Activated CD4-positive, alpha-beta memory T cell treated with anti-CD3 and anti-CD28 coated beads for 36 hours (primary cell): ENCODE data around the gene SNRPD3. TPM values are rescaled to one million over a fixed set of nuclear protein-coding genes. Genes with fewer than 3 reads are reported as not detected.
A peak's percentile ranks its signal among the peaks of the same experiment; 100 is the strongest.

ENCODE experiments used
- CTCF ChIA-PET: fragments of 350-600 bp; sonication (Branson Sonifier 250); formaldehyde crosslinking; loops from one replicate; lab custom pipeline; 2021; ENCODE audit warnings: antibody characterized with exemption, inconsistent platforms; lab: Charles Lee
- POLR2A ChIA-PET: fragments of 350-600 bp; sonication (Branson Sonifier 250); formaldehyde crosslinking; loops from one replicate; lab custom pipeline; 2021; ENCODE audit warnings: antibody characterized with exemption; lab: Charles Lee
- DNase-seq: peaks from one replicate; pipeline ENCODE4 v3.0.0-alpha.2; 2020
- H3K27ac Mint-ChIP-seq: one replicate; pipeline ENCODE4 v1.8.0; 2021; ENCODE audit warnings: mixed read lengths
- H3K27me3 Mint-ChIP-seq: one replicate; pipeline ENCODE4 v1.8.0; 2021; ENCODE audit warnings: mixed read lengths
- H3K36me3 Mint-ChIP-seq: one replicate; pipeline ENCODE4 v1.8.0; 2021; ENCODE audit warnings: mixed read lengths
- H3K4me1 Mint-ChIP-seq: one replicate; pipeline ENCODE4 v1.8.0; 2021; ENCODE audit warnings: low read depth, mixed read lengths
- H3K4me3 Mint-ChIP-seq: one replicate; pipeline ENCODE4 v1.8.0; 2021; ENCODE audit warnings: mild to moderate bottlenecking, mixed read lengths
- H3K9me3 Mint-ChIP-seq: one replicate; pipeline ENCODE4 v1.8.0; 2021; ENCODE audit warnings: mixed read lengths
- intact Hi-C: fragments of 100-400 bp; cut with micrococcal nuclease; formaldehyde crosslinking; loops from one replicate; pipeline ENCODE4 v1.15.1; 2023
- total RNA-seq, 2 experiments: library from RNA; stranded (reverse); gene quantifications; one replicate each; pipeline ENCODE4 v1.2.3, GENCODE V29; 2021

Gene SNRPD3
- total RNA-seq, 2 experiments from 2014 or later, result 131 TPM

DNA sequence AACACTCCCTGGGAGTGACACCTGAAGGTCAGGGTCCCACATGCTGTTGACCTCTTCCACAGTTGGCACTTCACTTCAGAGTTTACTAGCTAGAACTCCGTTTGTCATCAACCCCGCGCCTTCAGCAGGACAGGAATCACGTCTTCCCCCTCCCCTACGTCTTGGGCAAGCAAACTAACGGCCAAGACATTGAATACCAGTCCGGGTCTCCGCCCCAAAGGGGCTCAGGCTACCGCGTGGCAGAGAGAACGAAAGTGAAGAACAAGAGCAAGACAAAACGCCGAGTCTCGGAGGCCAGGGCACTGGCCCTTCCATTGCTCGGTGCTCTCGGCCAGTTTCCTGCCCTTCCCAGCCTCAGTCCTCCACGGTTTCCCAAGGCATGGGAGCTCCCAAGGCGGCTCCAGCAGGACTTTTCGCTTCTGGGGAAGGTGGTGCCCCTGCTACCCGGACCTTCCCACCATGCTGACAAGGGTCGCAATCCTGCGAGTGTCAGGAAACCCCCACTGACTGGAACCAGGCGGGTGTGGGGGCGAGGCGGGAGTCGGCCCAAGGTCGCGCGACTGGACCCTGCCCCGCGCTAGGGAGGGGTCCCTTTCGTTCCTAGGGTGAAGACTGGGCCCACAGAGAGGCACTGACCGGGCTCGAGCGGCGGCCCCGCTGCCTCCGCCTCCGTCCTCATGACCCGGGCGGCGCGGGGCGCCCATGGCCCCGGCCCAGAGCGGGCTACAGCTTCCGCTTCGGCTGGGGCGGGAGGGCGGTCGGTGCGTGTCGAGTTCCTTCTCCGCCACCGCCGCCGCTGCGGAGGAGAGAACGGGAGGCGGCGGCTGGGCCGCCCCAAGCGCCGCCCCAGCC, 1.3 kb upstream of the SNRPD3 start, which contains the start of gene GUCD1:
Gene GUCD1 (minus strand): TSS at position 826 of the 852 bp plus-strand sequence. CDS start 147 bp downstream, at position 679.
- H3K4me1 Mint-ChIP-seq, result peaks cover 49% of the 10 kb centered on the region
- intact Hi-C loops, result loop anchor here (5.0 to 10.0 kb wide), 4 partner anchors 43 to 640 kb away; partner anchors contain the start of gene SGSM1
- H3K4me3 Mint-ChIP-seq, result peak within 1 kb of the TSS; percentile 97
- H3K27me3 Mint-ChIP-seq, result no peaks in the 10 kb centered on the region
- H3K27ac Mint-ChIP-seq, result peak within 1 kb of the TSS; percentile 98
- peaks cover 31% of the 10 kb centered on the region for H3K36me3 Mint-ChIP-seq
- peak; percentile 43 for DNase-seq
- POLR2A ChIA-PET, result interaction anchor here (1.0 to 1.9 kb wide), 9 partner anchors 9 to 660 kb away, joined by 3 to 9 read pairs (median 4); partner anchors contain the start of genes ADORA2A and MIF
- CTCF ChIA-PET, result interaction anchor here (0.6 to 1.5 kb wide), 3 partner anchors 9 to 398 kb away, joined by 4 to 7 read pairs (median 4); no protein-coding TSS in a partner anchor
- H3K9me3 Mint-ChIP-seq, result no peaks in the 10 kb centered on the region

DNA sequence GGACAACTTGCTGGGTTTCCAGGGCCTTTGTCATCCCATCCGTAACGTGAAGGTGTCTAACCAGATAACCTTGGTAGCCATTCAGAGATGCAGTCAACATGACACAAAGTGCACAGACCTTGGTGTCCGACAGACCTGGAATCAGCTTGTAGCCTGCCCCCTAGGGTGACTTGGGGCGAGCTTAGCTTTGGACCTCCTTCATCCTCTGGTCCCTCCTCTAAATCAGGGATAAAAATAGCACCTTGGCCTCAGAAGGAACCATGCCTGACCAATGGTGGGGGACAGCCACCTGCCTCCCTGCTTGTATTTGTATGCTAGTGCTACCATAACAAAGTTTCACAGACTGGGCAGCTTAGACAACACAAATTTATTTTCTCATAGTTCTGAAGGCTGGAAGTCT, 3.7 kb downstream of the SNRPD3 start:
- CTCF ChIA-PET, result interaction anchor here (0.9 kb wide), 1 partner anchor 9 kb away, joined by 3 read pairs; no protein-coding TSS in a partner anchor
- H3K36me3 Mint-ChIP-seq, result peaks cover 42% of the 10 kb centered on the region
- no peak for DNase-seq
- POLR2A ChIA-PET, result no interaction called here
- H3K9me3 Mint-ChIP-seq, result no peaks in the 10 kb centered on the region
- intact Hi-C loops, result loop anchor here (5.0 to 10.0 kb wide), 4 partner anchors 38 to 645 kb away; partner anchors contain the start of gene SGSM1
- H3K27me3 Mint-ChIP-seq, result no peaks in the 10 kb centered on the region
- H3K27ac Mint-ChIP-seq, result no peak overlapping the region
- H3K4me1 Mint-ChIP-seq, result peaks cover 57% of the 10 kb centered on the region
- no peak overlapping the region for H3K4me3 Mint-ChIP-seq

DNA sequence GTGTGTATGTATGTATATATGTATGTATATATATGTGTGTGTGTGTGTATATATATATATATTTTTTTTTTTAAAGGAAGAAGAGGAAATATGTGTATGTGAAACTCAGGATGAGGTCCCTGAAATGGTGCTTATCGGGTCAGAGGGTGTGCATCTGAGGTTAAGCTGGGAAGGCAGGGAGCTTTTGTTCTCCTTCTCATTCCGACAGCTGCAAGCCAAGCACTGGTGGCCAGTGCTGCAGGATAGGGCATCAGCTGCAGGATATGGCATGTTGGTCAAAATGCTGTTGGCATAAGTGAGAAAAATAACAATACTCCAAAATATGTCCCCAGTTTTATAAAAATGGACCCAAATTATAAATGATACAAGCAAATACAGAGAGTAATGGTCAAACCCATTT, 7.4 kb downstream of the SNRPD3 start:
- Mint-ChIP-seq H3K36me3 (peaks cover 32% of the 10 kb centered on the region), H3K27me3 (no peaks in the 10 kb centered on the region), H3K9me3 (no peaks in the 10 kb centered on the region), H3K4me3 (no peak overlapping the region), H3K27ac (no peak overlapping the region), H3K4me1 (peaks cover 58% of the 10 kb centered on the region)
- CTCF ChIA-PET, result interaction anchor here (0.9 kb wide), 1 partner anchor 8 kb away, joined by 4 read pairs; the partner anchor contains the start of gene GUCD1
- POLR2A ChIA-PET, result no interaction called here
- no peak for DNase-seq
- intact Hi-C loops, result no loop called here

DNA sequence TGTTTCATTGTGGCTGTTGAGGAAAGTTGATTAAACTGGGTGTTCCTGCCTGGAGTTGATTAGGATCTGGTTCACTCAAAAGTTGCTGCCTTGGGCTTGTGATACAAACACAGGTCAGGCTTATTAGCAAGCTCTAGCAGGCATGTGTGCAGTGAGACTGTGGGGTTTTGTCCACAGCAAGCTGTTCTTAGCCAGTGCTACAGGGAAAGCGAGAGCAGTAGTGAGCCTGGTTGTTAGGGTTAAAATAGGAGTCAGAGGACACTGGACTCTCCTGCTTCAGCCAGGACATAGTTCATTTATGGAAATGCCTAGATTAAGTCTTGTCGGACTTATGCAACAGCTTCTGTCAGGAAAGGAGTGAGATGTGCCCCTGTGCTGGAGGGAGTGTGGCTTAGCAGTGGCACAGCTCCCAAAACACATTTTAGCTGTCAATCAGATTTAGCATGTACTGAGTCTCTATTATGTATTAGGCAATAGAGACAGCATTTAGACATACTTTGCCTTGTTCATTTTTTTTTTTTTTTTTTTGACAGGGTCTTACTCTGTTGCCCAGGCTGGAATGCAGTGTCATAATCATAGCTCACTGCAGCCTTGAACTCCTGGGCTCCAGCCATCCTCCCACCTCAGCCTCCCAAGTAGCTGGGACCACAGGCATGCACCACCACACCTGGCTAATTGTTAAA, 8.7 kb downstream of the SNRPD3 start:
- no peaks in the 10 kb centered on the region for H3K27me3 Mint-ChIP-seq
- H3K4me1 Mint-ChIP-seq, result peaks cover 45% of the 10 kb centered on the region
- H3K27ac Mint-ChIP-seq, result peak overlapping the region; percentile 43
- H3K9me3 Mint-ChIP-seq, result no peaks in the 10 kb centered on the region
- intact Hi-C loops, result no loop called here
- H3K36me3 Mint-ChIP-seq, result peaks cover 27% of the 10 kb centered on the region
- POLR2A ChIA-PET, result interaction anchor here (0.9 to 1.1 kb wide), 2 partner anchors 12 to 13 kb away, joined by 3 to 4 read pairs; no protein-coding TSS in a partner anchor
- no peak for DNase-seq
- CTCF ChIA-PET, result interaction anchor here (0.9 kb wide), 1 partner anchor 10 kb away, joined by 4 read pairs; the partner anchor contains the start of gene GUCD1
- no peak overlapping the region for H3K4me3 Mint-ChIP-seq

DNA sequence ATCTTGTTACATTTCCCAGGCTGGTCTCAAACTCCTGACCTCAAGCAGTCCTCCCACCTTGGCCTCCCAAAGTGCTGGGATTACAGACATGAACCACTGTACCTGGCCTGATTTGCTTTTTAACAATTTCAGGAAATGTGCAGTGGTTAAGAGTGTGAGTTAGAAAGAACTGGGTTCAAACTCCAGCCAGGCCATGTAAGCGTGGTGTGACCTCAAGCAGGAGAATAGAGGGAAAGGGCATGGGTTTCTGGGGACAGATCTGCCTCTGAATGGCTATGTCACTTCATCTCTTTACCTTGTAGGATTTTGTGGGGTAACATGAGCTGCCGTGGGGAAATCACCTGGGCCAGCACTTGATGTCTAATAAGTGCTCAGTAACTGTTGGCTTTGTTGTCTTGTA, 9.3 kb downstream of the SNRPD3 start:
- no peak for DNase-seq
- ChIA-PET CTCF (no interaction called here), POLR2A (interaction anchor here (0.9 kb wide), 1 partner anchor 12 kb away, joined by 3 read pairs; no protein-coding TSS in a partner anchor)
- no peaks in the 10 kb centered on the region for H3K9me3 Mint-ChIP-seq
- H3K27ac Mint-ChIP-seq, result peak overlapping the region; percentile 43
- H3K4me3 Mint-ChIP-seq, result no peak overlapping the region
- H3K36me3 Mint-ChIP-seq, result peaks cover 28% of the 10 kb centered on the region
- intact Hi-C loops, result no loop called here
- H3K4me1 Mint-ChIP-seq, result peaks cover 42% of the 10 kb centered on the region
- no peaks in the 10 kb centered on the region for H3K27me3 Mint-ChIP-seq

DNA sequence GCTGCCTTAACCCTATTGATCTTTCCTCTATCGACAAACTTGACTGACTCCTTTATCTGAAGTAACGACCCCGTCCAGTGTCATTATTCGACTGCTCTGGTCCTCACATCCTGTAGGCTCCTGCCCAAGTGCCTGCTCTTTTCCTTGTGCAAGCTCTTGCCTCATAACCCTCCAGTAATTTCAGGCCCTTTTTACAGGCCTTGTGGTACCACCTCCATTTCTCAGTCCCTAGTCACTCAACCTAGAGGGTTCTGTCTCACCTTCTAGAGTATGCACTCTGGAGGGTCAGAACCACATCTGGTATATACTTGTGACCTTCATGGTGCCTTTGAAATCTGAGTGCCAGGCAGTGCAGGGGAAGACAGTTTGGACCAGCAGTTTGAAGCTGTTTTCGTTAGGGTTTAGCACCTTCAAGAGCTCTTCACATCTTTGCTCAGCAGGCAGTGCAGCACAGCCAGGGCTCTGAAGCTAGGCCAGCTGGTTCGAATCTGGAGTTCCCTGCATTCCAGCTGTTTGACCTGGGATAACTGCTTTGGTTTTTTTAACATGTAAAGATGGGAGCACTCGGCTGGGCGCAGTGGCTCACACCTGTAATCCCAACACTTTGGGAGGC, 11.2 kb downstream of the SNRPD3 start:
- Mint-ChIP-seq H3K27me3 (no peaks in the 10 kb centered on the region), H3K36me3 (peaks cover 25% of the 10 kb centered on the region), H3K27ac (no peak overlapping the region), H3K9me3 (no peaks in the 10 kb centered on the region), H3K4me1 (peaks cover 34% of the 10 kb centered on the region), H3K4me3 (no peak overlapping the region)
- intact Hi-C loops, result no loop called here
- ChIA-PET CTCF (no interaction called here), POLR2A (no interaction called here)
- DNase-seq, result no peak

DNA sequence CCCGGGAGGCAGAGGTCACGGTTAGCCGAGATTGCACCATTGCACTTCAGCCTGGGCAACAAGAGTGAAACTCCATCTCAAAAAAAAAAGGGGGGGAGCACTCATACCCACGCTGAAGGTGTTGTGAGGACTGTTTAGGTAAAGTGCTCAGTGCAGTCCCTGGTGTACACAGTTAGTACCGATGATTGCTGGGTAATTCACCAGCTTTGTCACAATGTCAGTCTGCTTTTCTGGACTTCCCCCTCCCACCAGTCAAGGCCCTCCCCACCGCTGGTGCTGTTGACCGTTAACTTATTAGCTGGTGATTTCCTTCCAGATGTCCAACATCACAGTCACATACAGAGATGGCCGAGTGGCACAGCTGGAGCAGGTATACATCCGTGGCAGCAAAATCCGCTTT, 11.9 kb downstream of the SNRPD3 start:
- no peak overlapping the region for H3K4me3 Mint-ChIP-seq
- H3K9me3 Mint-ChIP-seq, result no peaks in the 10 kb centered on the region
- ChIA-PET CTCF (no interaction called here), POLR2A (no interaction called here)
- intact Hi-C loops, result no loop called here
- H3K4me1 Mint-ChIP-seq, result peaks cover 30% of the 10 kb centered on the region
- H3K27ac Mint-ChIP-seq, result no peak overlapping the region
- H3K27me3 Mint-ChIP-seq, result no peaks in the 10 kb centered on the region
- DNase-seq, result no peak
- peaks cover 27% of the 10 kb centered on the region for H3K36me3 Mint-ChIP-seq

DNA sequence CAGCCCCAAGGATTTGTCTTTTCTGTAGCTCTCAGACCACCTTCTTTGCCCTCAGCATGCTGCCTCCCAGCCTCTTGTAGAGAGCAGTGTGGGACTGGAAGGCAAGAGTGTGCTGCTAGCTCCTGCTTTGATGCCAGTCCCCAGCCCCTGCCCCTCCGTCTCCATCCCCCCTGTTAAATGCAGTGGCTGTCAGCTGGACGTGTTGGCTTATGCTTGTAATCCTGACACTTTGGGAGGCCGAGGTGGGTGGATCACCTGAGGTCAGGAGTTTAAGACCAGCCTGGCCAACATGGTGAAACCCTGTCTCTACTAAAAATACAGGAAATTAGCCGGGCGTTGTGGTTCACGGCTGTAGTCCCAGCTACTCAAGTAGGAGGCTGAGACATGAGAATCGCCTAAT, 15.5 kb downstream of the SNRPD3 start:
- H3K36me3 Mint-ChIP-seq, result peaks cover 38% of the 10 kb centered on the region
- POLR2A ChIA-PET, result no interaction called here
- CTCF ChIA-PET, result no interaction called here
- no peak overlapping the region for H3K27ac Mint-ChIP-seq
- no peaks in the 10 kb centered on the region for H3K9me3 Mint-ChIP-seq
- H3K4me3 Mint-ChIP-seq, result no peak overlapping the region
- H3K4me1 Mint-ChIP-seq, result peaks cover 6% of the 10 kb centered on the region
- no peak for DNase-seq
- intact Hi-C loops, result no loop called here
- no peaks in the 10 kb centered on the region for H3K27me3 Mint-ChIP-seq

DNA sequence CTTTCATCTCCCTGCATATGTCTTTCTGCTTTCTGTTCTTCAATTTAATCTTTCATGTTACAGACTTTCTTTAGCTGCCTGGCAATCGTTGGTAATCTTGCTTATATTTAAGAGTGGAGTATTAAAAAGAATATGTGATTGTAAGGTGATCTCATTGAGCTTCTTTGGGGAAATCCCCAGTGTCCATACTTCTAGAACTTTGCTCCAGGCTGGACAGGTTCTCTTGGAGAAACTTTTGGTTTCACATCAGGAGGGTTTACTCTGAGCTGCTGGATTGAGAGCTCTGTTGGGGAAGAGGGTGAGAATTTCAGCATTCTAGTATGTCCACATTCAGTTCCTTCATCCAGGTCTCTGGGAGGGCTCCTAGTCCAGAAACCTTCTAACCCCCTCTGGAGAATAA, 21.0 kb downstream of the SNRPD3 start:
- Mint-ChIP-seq H3K4me1 (no peaks in the 10 kb centered on the region), H3K27me3 (no peaks in the 10 kb centered on the region), H3K36me3 (peaks cover 29% of the 10 kb centered on the region), H3K27ac (no peak overlapping the region), H3K4me3 (no peak overlapping the region), H3K9me3 (no peaks in the 10 kb centered on the region)
- intact Hi-C loops, result no loop called here
- DNase-seq, result no peak
- ChIA-PET CTCF (no interaction called here), POLR2A (interaction anchor here (0.8 kb wide), 1 partner anchor 12 kb away, joined by 3 read pairs; no protein-coding TSS in a partner anchor)

DNA sequence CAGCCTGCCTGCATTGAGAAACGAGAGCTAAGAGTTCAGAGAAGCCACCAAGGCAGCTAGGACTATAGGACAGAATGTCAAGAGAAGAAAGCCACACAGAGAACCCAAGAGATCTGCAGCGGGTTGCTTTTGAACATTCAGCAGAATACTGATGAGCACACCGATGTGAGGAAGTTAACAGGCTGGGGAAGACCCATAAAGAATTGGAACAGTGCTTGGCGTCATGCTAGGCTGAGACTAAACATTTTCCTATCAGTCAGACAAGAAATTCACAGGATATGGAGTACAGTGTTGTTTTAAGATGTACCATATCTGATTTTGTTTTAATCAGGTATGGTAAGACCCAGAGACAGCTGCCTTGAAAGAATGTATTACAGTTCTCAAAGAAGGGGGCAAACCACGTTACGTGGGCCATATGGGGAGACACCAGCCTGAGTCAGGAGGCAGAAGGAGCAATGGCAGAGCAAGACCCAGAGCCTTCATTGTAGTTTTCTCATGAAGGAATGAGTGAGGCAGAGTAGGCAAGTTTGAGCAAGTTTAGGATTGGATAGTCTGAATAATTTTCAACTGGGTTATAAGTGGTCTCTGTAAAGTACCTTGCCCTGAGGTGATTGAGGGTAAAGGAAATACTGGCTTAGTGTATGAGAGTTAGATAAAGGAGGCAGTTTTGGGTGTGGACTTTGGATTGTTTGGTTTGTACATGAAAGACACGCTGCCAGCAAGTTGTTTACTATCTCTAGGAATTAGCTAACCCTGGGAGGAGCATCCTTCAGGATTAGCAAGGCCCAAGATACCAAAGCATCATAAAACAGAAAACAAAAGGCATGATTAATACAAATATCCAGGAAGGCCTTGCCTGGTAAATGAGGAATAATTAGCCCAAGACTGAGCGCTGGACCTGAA, 22.8 kb downstream of the SNRPD3 start:
- peaks cover 16% of the 10 kb centered on the region for H3K36me3 Mint-ChIP-seq
- H3K4me1 Mint-ChIP-seq, result no peaks in the 10 kb centered on the region
- no peak overlapping the region for H3K27ac Mint-ChIP-seq
- DNase-seq, result no peak
- ChIA-PET POLR2A (interaction anchor here (1.4 kb wide), 1 partner anchor 15 kb away, joined by 4 read pairs; no protein-coding TSS in a partner anchor), CTCF (no interaction called here)
- intact Hi-C loops, result no loop called here
- H3K27me3 Mint-ChIP-seq, result no peaks in the 10 kb centered on the region
- H3K9me3 Mint-ChIP-seq, result no peaks in the 10 kb centered on the region
- H3K4me3 Mint-ChIP-seq, result no peak overlapping the region

DNA sequence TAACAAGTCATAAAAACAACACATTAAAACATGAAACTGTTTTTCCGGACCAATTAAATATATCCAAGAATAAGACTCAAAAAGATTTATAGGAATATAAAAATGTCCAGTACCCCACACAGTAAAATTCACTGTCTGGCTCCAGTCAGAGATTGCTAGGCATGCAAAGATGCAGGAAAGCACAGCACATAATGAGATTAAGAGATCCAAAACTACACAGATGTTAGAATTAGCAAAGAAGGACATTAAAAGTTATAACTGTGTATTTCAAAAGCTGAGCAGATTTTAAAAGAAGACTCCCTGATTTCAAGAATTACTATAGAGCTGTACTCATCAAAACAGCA, 23.4 kb downstream of the SNRPD3 start:
- H3K4me3 Mint-ChIP-seq, result no peak overlapping the region
- ChIA-PET CTCF (no interaction called here), POLR2A (no interaction called here)
- H3K27ac Mint-ChIP-seq, result no peak overlapping the region
- H3K36me3 Mint-ChIP-seq, result peaks cover 14% of the 10 kb centered on the region
- intact Hi-C loops, result no loop called here
- DNase-seq, result no peak
- no peaks in the 10 kb centered on the region for H3K4me1 Mint-ChIP-seq
- no peaks in the 10 kb centered on the region for H3K9me3 Mint-ChIP-seq
- H3K27me3 Mint-ChIP-seq, result no peaks in the 10 kb centered on the region
